ENCODE measurements around the gene VAV3.
A peak's percentile ranks its signal among the peaks of the same experiment; 100 is the strongest.

The VAV3 gene

GRCh38 chr1:107787299-107787698 lies 177.7 kb downstream of the VAV3 start:
- no peak overlapping the region for H3K4me3 ChIP-seq (ENCODE audit: low read length)
- TF ChIP-seq CTCF (conservative IDR thresholded peaks at IDR 0.05; ENCODE audit: low read length): no peak
- DNase-seq (ENCODE audit: low read depth): no peak

DNA sequence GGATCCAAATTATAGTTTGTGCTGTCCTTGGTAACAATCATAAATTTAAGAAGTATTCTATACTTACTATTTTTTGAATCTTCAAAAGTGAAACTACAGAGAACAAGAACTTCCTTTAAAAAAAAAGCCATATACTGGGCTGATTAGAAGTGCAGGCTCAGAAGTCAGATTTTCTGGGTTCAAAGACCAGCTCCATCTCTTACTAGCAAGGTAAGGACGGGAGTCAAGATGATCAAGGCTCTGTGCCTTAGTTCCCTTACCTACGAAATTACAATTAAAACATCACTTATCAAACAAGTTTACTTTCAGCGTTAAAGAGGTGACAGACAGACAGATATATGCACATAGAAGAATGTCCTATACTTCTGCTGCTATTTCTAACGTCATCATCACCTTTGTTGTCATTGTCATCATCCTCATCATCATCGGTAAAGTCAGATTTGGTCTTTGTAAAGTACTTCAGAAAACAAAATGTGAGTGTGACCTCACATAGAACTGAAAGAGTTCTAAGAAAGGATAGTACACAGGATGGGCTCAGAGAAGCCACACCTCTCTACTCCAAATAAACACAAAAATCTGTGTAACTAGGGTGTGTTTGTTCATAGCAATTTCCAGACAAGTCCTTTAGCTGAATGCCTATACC lies 178.7 kb downstream of the VAV3 start:
- no peak for TF ChIP-seq CTCF (conservative IDR thresholded peaks at IDR 0.05; ENCODE audit: low read length)

GRCh38 chr1:107785496-107786202 lies 179.3 kb downstream of the VAV3 start:
- no peak overlapping the region for H3K4me3 ChIP-seq (ENCODE audit: low read length)
- no peak for TF ChIP-seq CTCF (conservative IDR thresholded peaks at IDR 0.05; ENCODE audit: low read length)
- DNase-seq (ENCODE audit: low read depth): no peak

More for the DNA sequence above, 178.7 kb downstream of the VAV3 start:
- DNase-seq (ENCODE audit: low read depth): no peak
- H3K4me3 ChIP-seq (ENCODE audit: low read length): no peak overlapping the region

- DNase-seq (ENCODE audit: low read depth): peak; percentile 56
- TF ChIP-seq CTCF (conservative IDR thresholded peaks at IDR 0.05; ENCODE audit: low read length): peak; percentile 75
- no peak overlapping the region for H3K4me3 ChIP-seq (ENCODE audit: low read length)
Observed at GRCh38 chr1:107782217-107782845, 182.6 kb downstream of the VAV3 start.

DNA sequence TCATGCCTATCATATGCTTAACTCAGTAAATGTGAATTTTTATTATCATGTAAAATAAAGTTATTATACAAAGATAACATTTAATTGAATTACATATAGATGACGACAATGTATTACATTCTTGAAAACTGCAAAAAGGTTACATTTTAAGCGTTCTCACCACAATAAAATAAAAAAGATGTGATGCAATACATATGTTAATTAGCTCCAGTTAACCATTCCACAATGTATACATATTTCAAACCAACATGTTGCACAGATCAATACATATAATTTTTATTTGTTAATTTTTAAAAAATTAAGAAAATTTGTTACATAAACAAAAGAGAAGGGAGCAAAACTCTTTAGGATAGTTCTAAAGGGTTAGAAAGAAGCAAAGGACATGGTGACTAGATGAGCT lies 183.7 kb downstream of the VAV3 start:
- no peak overlapping the region for H3K4me3 ChIP-seq (ENCODE audit: low read length)
- no peak for DNase-seq (ENCODE audit: low read depth)
- TF ChIP-seq CTCF (conservative IDR thresholded peaks at IDR 0.05; ENCODE audit: low read length): no peak

GRCh38 chr1:107777664-107778047 lies 187.3 kb downstream of the VAV3 start:
- no peak overlapping the region for H3K4me3 ChIP-seq (ENCODE audit: low read length)
- DNase-seq (ENCODE audit: low read depth): no peak
- no peak for TF ChIP-seq CTCF (conservative IDR thresholded peaks at IDR 0.05; ENCODE audit: low read length)

Measured in AG10803 (cell line).